GM23338 (cell line): ENCODE measurements around the gene GDI2. TPM values are rescaled to one million over a fixed set of nuclear protein-coding genes. Genes with fewer than 3 reads are reported as not detected.

ENCODE experiments used
- ATAC-seq: fragments of 200-7000 bp; cut with Tn5 transposase; 3 replicates; pipeline ENCODE4 v1.9.1; 2020
- DNase-seq: peaks from one replicate; pipeline ENCODE4 v3.0.0-alpha.2; 2015; ENCODE audit warnings: low spot score
- H2AFZ ChIP-seq: fragments of 200-600 bp; sonication (generic); 2 replicates; pipeline ENCODE4 v1.8.0; 2016; ENCODE audit warnings: antibody characterized with exemption, mild to moderate bottlenecking, moderate library complexity
- H3F3A ChIP-seq: fragments of 200-600 bp; sonication (generic); replicated peaks from 2 replicates; pipeline ENCODE4 v1.8.0; 2017; ENCODE audit warnings: antibody characterized with exemption, mixed run types, low read depth
- H3K27ac ChIP-seq: fragments of 200-600 bp; sonication (generic); 2 replicates; pipeline ENCODE4 v1.6.1; 2016; ENCODE audit warnings: low read depth
- H3K27me3 ChIP-seq: fragments of 200-600 bp; sonication (generic); 2 replicates; pipeline ENCODE4 v1.8.0; 2016; ENCODE audit warnings: mild to moderate bottlenecking, mixed run types, moderate library complexity; ENCODE audit not compliant: insufficient read depth
- H3K36me3 ChIP-seq: fragments of 200-600 bp; sonication (generic); 2 replicates; pipeline ENCODE4 v1.8.0; 2016; ENCODE audit warnings: mild to moderate bottlenecking; ENCODE audit not compliant: insufficient read depth
- H3K4me1 ChIP-seq: fragments of 200-600 bp; sonication (generic); 2 replicates; pipeline ENCODE4 v1.8.0; 2016; ENCODE audit warnings: mild to moderate bottlenecking, moderate library complexity; ENCODE audit not compliant: insufficient read depth
- H3K4me2 ChIP-seq: fragments of 200-600 bp; sonication (generic); 2 replicates; pipeline ENCODE4 v1.7.1; 2017; ENCODE audit warnings: mixed run types
- H3K4me3 ChIP-seq: fragments of 200-600 bp; sonication (generic); 2 replicates; pipeline ENCODE4 v1.6.1; 2016; ENCODE audit warnings: mixed run types
- H3K79me2 ChIP-seq: fragments of 200-600 bp; sonication (generic); replicated peaks from 2 replicates; pipeline ENCODE4 v1.8.0; 2017; ENCODE audit warnings: mild to moderate bottlenecking; ENCODE audit not compliant: insufficient read depth
- H3K9me2 ChIP-seq: fragments of 200-600 bp; sonication (generic); 2 replicates; pipeline ENCODE4 v1.8.0; 2017; ENCODE audit not compliant: insufficient read depth
- H4K20me1 ChIP-seq: fragments of 200-600 bp; sonication (generic); replicated peaks from 2 replicates; pipeline ENCODE4 v1.8.0; 2017; ENCODE audit warnings: mild to moderate bottlenecking; ENCODE audit not compliant: insufficient read depth
- H3K27ac Mint-ChIP-seq: 2 replicates; pipeline ENCODE4 v1.8.0; 2020; ENCODE audit warnings: inconsistent platforms, mild to moderate bottlenecking, moderate library complexity, mixed read lengths
- H3K27me3 Mint-ChIP-seq: 3 replicates; pipeline ENCODE4 v1.8.0; 2022; ENCODE audit warnings: low read depth, mild to moderate bottlenecking, moderate library complexity, mixed read lengths, inconsistent platforms; ENCODE audit not compliant: insufficient read depth, poor library complexity
- H3K36me3 Mint-ChIP-seq: 3 replicates; pipeline ENCODE4 v1.8.0; 2021; ENCODE audit warnings: low read depth, mild to moderate bottlenecking, inconsistent platforms, moderate library complexity, mixed read lengths
- H3K4me1 Mint-ChIP-seq: 3 replicates; pipeline ENCODE4 v1.8.0; 2020; ENCODE audit warnings: mild to moderate bottlenecking, inconsistent platforms, mixed read lengths
- H3K4me3 Mint-ChIP-seq: 3 replicates; pipeline ENCODE4 v1.8.0; 2021; ENCODE audit warnings: moderate library complexity, mild to moderate bottlenecking, inconsistent platforms, mixed read lengths
- H3K9me3 Mint-ChIP-seq: 3 replicates; pipeline ENCODE4 v1.8.0; 2020; ENCODE audit warnings: moderate library complexity, mild to moderate bottlenecking, inconsistent platforms, mixed read lengths
- CREB1 ChIP-seq: fragments of 250-450 bp; sonication (Bioruptor Pico); IDR thresholded peaks from 2 replicates; pipeline ENCODE4 v1.5.0; 2020; ENCODE audit warnings: low read depth, mild to moderate bottlenecking, moderate library complexity
- EZH2 ChIP-seq: fragments of 200-600 bp; sonication (generic); IDR thresholded peaks from one replicate; pipeline ENCODE4 v1.8.0; 2017; ENCODE audit warnings: antibody characterized with exemption, mild to moderate bottlenecking, low read depth; ENCODE audit not compliant: unreplicated experiment
- NANOG ChIP-seq: IDR thresholded peaks from 2 replicates; pipeline ENCODE4 v1.6.1; 2016; ENCODE audit warnings: antibody characterized with exemption, borderline replicate concordance
- STAT1 ChIP-seq: IDR thresholded peaks from one replicate; pipeline ENCODE4 v1.6.1; 2016; ENCODE audit warnings: antibody characterized with exemption; ENCODE audit not compliant: unreplicated experiment
- polyA plus RNA-seq: library from polyadenylated mRNA; unstranded; fragments of >200 nt; fragmentation: Nextera tagmentation; extraction: Ambion mirVana; gene quantifications from 2 replicates; pipeline ENCODE4 v1.2.1, GENCODE V29; 2016
- total RNA-seq: library from RNA; depleted of rRNA; stranded (reverse); fragments of >200 nt; shearing (Covaris generic); gene quantifications from 2 replicates; pipeline ENCODE4 v1.2.3, GENCODE V29; 2014
- TF ChIP-seq, protein P1 (sequence below): IDR thresholded peaks from one replicate; pipeline ENCODE4 v1.6.1; 2018; ENCODE audit warnings: antibody characterized with exemption; ENCODE audit not compliant: unreplicated experiment
- TF ChIP-seq, protein P2 (sequence below): IDR thresholded peaks from 2 replicates; pipeline ENCODE4 v1.6.1; 2016; ENCODE audit warnings: antibody characterized with exemption
- TF ChIP-seq, protein P3 (sequence below): fragments of 250-450 bp; sonication (Bioruptor Pico); IDR thresholded peaks from 2 replicates; pipeline ENCODE4 v1.5.0; 2020; ENCODE audit warnings: mild to moderate bottlenecking, moderate library complexity
- TF ChIP-seq, protein P4 (sequence below), 2 experiments: fragments of 200-600 bp in 1 of 2; sonication (generic) in 1 of 2; conservative IDR thresholded peaks; 2 replicates each; pipeline versions ENCODE4 v1.5.1 to v1.6.1; 2016 to 2017; ENCODE audit warnings: antibody characterized with exemption in 2 of 2, low read depth in 2 of 2, mild to moderate bottlenecking in 2 of 2, moderate library complexity in 1 of 2

Gene GDI2
- total and polyA plus RNA-seq, 2 experiments from 2014 or later: 269 to 505 TPM

DNA sequence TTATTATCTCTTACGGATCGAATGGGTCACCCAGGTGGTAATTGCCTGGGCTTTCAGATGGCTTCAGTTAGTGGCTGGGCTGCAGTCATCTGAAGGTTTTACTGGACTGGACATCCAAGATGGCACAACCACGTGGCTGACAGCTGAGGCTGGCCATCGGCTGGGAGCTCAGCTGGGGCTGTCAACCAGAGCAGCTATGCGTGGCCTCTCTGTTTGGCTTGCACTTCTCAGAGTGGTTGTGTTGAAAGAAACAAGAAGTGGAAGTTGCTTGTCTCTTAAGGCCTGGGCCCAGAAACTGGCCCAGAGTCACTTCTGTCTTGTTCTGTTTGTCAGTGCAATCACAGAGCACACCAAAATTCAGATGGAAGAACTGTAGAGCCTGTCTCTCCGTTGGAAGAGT, 5.7 kb upstream of the GDI2 start:
- DNase-seq: no peak
- H4K20me1 ChIP-seq: no peaks in the 10 kb centered on the region
- Mint-ChIP-seq H3K4me3 (no peak overlapping the region), H3K27ac (no peak overlapping the region), H3K36me3 (peaks cover 8% of the 10 kb centered on the region), H3K9me3 (no peaks in the 10 kb centered on the region), H3K27me3 (peaks cover 14% of the 10 kb centered on the region), H3K4me1 (peaks cover 12% of the 10 kb centered on the region)
- H2AFZ ChIP-seq: no peak overlapping the region
- H3K4me1 ChIP-seq: peaks cover 11% of the 10 kb centered on the region
- no peak overlapping the region for H3K4me3 ChIP-seq
- no peak overlapping the region for H3K4me2 ChIP-seq
- no peak for ATAC-seq
- peaks cover 9% of the 10 kb centered on the region; the same call in 1 of the 2 replicates for H3K79me2 ChIP-seq
- H3K27ac ChIP-seq: no peak overlapping the region
- no peaks in the 10 kb centered on the region for H3F3A ChIP-seq
- no peaks in the 10 kb centered on the region; the same call in 1 of the 2 replicates for H3K9me2 ChIP-seq
- TF ChIP-seq, protein P1, sequence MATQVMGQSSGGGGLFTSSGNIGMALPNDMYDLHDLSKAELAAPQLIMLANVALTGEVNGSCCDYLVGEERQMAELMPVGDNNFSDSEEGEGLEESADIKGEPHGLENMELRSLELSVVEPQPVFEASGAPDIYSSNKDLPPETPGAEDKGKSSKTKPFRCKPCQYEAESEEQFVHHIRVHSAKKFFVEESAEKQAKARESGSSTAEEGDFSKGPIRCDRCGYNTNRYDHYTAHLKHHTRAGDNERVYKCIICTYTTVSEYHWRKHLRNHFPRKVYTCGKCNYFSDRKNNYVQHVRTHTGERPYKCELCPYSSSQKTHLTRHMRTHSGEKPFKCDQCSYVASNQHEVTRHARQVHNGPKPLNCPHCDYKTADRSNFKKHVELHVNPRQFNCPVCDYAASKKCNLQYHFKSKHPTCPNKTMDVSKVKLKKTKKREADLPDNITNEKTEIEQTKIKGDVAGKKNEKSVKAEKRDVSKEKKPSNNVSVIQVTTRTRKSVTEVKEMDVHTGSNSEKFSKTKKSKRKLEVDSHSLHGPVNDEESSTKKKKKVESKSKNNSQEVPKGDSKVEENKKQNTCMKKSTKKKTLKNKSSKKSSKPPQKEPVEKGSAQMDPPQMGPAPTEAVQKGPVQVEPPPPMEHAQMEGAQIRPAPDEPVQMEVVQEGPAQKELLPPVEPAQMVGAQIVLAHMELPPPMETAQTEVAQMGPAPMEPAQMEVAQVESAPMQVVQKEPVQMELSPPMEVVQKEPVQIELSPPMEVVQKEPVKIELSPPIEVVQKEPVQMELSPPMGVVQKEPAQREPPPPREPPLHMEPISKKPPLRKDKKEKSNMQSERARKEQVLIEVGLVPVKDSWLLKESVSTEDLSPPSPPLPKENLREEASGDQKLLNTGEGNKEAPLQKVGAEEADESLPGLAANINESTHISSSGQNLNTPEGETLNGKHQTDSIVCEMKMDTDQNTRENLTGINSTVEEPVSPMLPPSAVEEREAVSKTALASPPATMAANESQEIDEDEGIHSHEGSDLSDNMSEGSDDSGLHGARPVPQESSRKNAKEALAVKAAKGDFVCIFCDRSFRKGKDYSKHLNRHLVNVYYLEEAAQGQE: no peak
- no peak for TF ChIP-seq STAT1
- TF ChIP-seq EZH2: no peak
- no peak for TF ChIP-seq NANOG
- TF ChIP-seq, protein P2, sequence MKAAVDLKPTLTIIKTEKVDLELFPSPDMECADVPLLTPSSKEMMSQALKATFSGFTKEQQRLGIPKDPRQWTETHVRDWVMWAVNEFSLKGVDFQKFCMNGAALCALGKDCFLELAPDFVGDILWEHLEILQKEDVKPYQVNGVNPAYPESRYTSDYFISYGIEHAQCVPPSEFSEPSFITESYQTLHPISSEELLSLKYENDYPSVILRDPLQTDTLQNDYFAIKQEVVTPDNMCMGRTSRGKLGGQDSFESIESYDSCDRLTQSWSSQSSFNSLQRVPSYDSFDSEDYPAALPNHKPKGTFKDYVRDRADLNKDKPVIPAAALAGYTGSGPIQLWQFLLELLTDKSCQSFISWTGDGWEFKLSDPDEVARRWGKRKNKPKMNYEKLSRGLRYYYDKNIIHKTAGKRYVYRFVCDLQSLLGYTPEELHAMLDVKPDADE: no peak
- TF ChIP-seq CREB1 (CRISPR knock-in tag): no peak
- TF ChIP-seq, protein P3, sequence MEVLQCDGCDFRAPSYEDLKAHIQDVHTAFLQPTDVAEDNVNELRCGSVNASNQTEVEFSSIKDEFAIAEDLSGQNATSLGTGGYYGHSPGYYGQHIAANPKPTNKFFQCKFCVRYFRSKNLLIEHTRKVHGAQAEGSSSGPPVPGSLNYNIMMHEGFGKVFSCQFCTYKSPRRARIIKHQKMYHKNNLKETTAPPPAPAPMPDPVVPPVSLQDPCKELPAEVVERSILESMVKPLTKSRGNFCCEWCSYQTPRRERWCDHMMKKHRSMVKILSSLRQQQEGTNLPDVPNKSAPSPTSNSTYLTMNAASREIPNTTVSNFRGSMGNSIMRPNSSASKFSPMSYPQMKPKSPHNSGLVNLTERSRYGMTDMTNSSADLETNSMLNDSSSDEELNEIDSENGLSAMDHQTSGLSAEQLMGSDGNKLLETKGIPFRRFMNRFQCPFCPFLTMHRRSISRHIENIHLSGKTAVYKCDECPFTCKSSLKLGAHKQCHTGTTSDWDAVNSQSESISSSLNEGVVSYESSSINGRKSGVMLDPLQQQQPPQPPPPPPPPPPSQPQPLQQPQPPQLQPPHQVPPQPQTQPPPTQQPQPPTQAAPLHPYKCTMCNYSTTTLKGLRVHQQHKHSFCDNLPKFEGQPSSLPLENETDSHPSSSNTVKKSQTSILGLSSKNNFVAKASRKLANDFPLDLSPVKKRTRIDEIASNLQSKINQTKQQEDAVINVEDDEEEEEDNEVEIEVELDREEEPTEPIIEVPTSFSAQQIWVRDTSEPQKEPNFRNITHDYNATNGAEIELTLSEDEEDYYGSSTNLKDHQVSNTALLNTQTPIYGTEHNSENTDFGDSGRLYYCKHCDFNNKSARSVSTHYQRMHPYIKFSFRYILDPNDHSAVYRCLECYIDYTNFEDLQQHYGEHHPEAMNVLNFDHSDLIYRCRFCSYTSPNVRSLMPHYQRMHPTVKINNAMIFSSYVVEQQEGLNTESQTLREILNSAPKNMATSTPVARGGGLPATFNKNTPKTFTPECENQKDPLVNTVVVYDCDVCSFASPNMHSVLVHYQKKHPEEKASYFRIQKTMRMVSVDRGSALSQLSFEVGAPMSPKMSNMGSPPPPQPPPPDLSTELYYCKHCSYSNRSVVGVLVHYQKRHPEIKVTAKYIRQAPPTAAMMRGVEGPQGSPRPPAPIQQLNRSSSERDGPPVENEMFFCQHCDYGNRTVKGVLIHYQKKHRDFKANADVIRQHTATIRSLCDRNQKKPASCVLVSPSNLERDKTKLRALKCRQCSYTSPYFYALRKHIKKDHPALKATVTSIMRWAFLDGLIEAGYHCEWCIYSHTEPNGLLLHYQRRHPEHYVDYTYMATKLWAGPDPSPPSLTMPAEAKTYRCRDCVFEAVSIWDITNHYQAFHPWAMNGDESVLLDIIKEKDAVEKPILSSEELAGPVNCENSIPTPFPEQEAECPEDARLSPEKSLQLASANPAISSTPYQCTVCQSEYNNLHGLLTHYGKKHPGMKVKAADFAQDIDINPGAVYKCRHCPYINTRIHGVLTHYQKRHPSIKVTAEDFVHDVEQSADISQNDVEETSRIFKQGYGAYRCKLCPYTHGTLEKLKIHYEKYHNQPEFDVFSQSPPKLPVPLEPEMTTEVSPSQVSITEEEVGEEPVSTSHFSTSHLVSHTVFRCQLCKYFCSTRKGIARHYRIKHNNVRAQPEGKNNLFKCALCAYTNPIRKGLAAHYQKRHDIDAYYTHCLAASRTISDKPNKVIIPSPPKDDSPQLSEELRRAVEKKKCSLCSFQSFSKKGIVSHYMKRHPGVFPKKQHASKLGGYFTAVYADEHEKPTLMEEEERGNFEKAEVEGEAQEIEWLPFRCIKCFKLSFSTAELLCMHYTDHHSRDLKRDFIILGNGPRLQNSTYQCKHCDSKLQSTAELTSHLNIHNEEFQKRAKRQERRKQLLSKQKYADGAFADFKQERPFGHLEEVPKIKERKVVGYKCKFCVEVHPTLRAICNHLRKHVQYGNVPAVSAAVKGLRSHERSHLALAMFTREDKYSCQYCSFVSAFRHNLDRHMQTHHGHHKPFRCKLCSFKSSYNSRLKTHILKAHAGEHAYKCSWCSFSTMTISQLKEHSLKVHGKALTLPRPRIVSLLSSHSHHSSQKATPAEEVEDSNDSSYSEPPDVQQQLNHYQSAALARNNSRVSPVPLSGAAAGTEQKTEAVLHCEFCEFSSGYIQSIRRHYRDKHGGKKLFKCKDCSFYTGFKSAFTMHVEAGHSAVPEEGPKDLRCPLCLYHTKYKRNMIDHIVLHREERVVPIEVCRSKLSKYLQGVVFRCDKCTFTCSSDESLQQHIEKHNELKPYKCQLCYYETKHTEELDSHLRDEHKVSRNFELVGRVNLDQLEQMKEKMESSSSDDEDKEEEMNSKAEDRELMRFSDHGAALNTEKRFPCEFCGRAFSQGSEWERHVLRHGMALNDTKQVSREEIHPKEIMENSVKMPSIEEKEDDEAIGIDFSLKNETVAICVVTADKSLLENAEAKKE (CRISPR knock-in tag): no peak
- TF ChIP-seq, protein P4, sequence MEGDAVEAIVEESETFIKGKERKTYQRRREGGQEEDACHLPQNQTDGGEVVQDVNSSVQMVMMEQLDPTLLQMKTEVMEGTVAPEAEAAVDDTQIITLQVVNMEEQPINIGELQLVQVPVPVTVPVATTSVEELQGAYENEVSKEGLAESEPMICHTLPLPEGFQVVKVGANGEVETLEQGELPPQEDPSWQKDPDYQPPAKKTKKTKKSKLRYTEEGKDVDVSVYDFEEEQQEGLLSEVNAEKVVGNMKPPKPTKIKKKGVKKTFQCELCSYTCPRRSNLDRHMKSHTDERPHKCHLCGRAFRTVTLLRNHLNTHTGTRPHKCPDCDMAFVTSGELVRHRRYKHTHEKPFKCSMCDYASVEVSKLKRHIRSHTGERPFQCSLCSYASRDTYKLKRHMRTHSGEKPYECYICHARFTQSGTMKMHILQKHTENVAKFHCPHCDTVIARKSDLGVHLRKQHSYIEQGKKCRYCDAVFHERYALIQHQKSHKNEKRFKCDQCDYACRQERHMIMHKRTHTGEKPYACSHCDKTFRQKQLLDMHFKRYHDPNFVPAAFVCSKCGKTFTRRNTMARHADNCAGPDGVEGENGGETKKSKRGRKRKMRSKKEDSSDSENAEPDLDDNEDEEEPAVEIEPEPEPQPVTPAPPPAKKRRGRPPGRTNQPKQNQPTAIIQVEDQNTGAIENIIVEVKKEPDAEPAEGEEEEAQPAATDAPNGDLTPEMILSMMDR (conservative IDR thresholded peaks at IDR 0.05; ENCODE audit: low read depth in 2 of 2): no peak
- no peaks in the 10 kb centered on the region for H3K36me3 ChIP-seq
- no peaks in the 10 kb centered on the region for H3K27me3 ChIP-seq
